ENCODE data around the gene SPX.

- no peak for TF ChIP-seq CTCF (IDR thresholded peaks at IDR 0.05; ENCODE audit: low read length)
- TF ChIP-seq EZH2phosphoT487 (IDR thresholded peaks at IDR 0.05; ENCODE audit: low read length), result no peak
These were observed 47.8 kb downstream of the SPX start for GRCh38 chr12:21573733-21574358.
